Measurements from ENCODE around the gene TNNC1. TPM values are rescaled to one million over a fixed set of nuclear protein-coding genes. Genes with fewer than 3 reads are reported as not detected.

The TNNC1 gene
- total RNA-seq, 8 experiments from 2014 or later, result 0.54 to 22.5 (median 1.2) TPM

- in situ Hi-C loops (cut with MboI; ENCODE audit: low pct_unique_long_range_greater_than_20kb in 2 of 9, low sequenced_read_pairs in 9 of 9, unreplicated experiment in 9 of 9), result no loop called here
- Histone ChIP-seq H3K4me3 (no peak overlapping the region), H3K27ac (no peak overlapping the region), H3K4me1 (replicated peaks in 1 of 2) (no peaks in the 10 kb centered on the region)
- WGBS, 10 experiments, result 50 to 100% (median 100%) methylated on average over 1 to 8 of the region's 22 CpGs; no CpG with 5 or more reads in 1 of the 10 experiments
- no peak for ATAC-seq (replicated peaks in 6 of 8)
Measured at GRCh38 chr3:52490035-52490938, 36.4 kb upstream of the TNNC1 start.

- WGBS, 10 experiments, result 89 to 98% methylated on average over 8 of the region's 18 CpGs; no CpG with 5 or more reads in 8 of the 10 experiments
- no peak overlapping the region for H3K27ac ChIP-seq
- in situ Hi-C loops (cut with MboI; ENCODE audit: low pct_unique_long_range_greater_than_20kb in 2 of 9, low sequenced_read_pairs in 9 of 9, unreplicated experiment in 9 of 9), result no loop called here
Measured at GRCh38 chr3:52489453-52489852, 35.6 kb upstream of the TNNC1 start.

GRCh38 chr3:52488746-52489145, 34.9 kb upstream of the TNNC1 start:
- no peak for ATAC-seq (replicated peaks in 6 of 8)
- WGBS, 10 experiments, result 89% methylated on average over 1 of the region's 3 CpGs; no CpG with 5 or more reads in 9 of the 10 experiments
- in situ Hi-C loops (cut with MboI; ENCODE audit: low pct_unique_long_range_greater_than_20kb in 2 of 9, low sequenced_read_pairs in 9 of 9, unreplicated experiment in 9 of 9), result no loop called here
- Histone ChIP-seq H3K27ac (no peak overlapping the region), H3K4me3 (no peak overlapping the region), H3K4me1 (replicated peaks in 1 of 2) (peaks cover 4 to 14% of the 10 kb centered on the region in 2 donors)

More at GRCh38 chr3:52489453-52489852, 35.6 kb upstream of the TNNC1 start:
- Histone ChIP-seq H3K4me1 (replicated peaks in 1 of 2) (peaks cover 0 to 7% of the 10 kb centered on the region in 2 donors), H3K4me3 (no peak overlapping the region)
- no peak for ATAC-seq (replicated peaks in 6 of 8)

GRCh38 chr3:52487788-52488691, 34.2 kb upstream of the TNNC1 start:
- H3K4me3 ChIP-seq, result no peak overlapping the region
- WGBS, 10 experiments, result 96 to 100% (median 98%) methylated on average over 3 to 31 of the region's 59 CpGs; no CpG with 5 or more reads in 6 of the 10 experiments
- in situ Hi-C loops (cut with MboI; ENCODE audit: low pct_unique_long_range_greater_than_20kb in 2 of 9, low sequenced_read_pairs in 9 of 9, unreplicated experiment in 9 of 9), result no loop called here
- peak in 3 of 8 experiments; percentile 4 to 13 (median 9) for ATAC-seq (replicated peaks in 6 of 8)
- no peak overlapping the region for H3K27ac ChIP-seq
- peaks cover 9 to 21% of the 10 kb centered on the region in 2 donors for H3K4me1 ChIP-seq (replicated peaks in 1 of 2)

- Histone ChIP-seq H3K4me1 (replicated peaks in 1 of 2) (peaks cover 9 to 23% of the 10 kb centered on the region in 2 donors), H3K27ac (no peak overlapping the region), H3K4me3 (no peak overlapping the region)
- ATAC-seq (replicated peaks in 6 of 8), result peak in 3 of 8 experiments; percentile 7 to 13 (median 12)
- WGBS, 10 experiments, result 67 to 100% (median 100%) methylated on average over 1 to 4 of the region's 31 CpGs; no CpG with 5 or more reads in 6 of the 10 experiments
- in situ Hi-C loops (cut with MboI; ENCODE audit: low pct_unique_long_range_greater_than_20kb in 2 of 9, low sequenced_read_pairs in 9 of 9, unreplicated experiment in 9 of 9), result no loop called here
Measured at GRCh38 chr3:52487050-52487787, 33.4 kb upstream of the TNNC1 start.

GRCh38 chr3:52484680-52485461, 31.0 kb upstream of the TNNC1 start:
- WGBS, 10 experiments, result 60 to 100% (median 85%) methylated on average over 1 to 4 of the region's 10 CpGs; no CpG with 5 or more reads in 5 of the 10 experiments
- no peak overlapping the region for H3K27ac ChIP-seq

DNA sequence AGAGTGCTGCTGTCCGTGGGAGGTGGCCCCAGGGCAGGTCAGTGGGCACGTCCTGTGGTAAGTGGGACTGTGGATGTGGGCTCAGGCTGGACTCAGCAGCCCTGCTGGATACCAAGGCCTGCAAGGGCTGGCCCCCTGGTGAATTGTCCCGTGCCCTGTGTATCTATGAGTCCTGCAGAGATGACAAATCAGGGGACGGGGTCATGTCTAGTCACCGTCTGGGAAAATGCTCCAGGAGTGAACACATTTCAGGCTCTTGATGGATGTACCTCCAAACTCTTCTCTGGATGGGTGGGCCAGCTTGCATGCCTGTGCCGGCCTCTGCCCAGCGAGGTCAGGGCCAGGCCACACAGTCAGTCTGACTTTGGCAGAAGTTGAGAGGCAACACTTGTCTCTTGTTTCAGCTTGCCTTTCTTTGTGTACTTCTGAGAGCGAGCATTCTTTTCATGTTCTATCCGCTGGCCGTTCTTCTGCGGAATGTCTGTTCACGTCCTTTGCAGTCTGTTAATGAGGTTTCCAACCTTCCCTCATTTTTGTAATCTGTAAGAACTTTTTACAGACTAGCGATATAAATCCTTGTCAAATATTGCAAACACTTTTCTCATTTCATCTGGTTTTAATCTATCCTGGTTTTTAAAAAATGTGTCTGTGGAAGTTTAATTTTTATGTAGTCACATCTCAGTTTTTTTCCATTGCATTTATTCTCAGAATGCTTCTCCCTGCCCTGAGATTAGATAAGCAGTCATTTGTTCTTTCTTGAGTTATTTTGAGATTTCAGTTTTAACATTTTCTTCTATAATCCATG, 29.9 kb upstream of the TNNC1 start:
- H3K27ac ChIP-seq, result peak overlapping the region in 1 of 2 donors; percentile 15

More at GRCh38 chr3:52484680-52485461, 31.0 kb upstream of the TNNC1 start:
- in situ Hi-C loops (cut with MboI; ENCODE audit: low pct_unique_long_range_greater_than_20kb in 2 of 9, low sequenced_read_pairs in 9 of 9, unreplicated experiment in 9 of 9), result no loop called here
- Histone ChIP-seq H3K4me1 (replicated peaks in 1 of 2) (peaks cover 9 to 23% of the 10 kb centered on the region in 2 donors), H3K4me3 (no peak overlapping the region)
- ATAC-seq (replicated peaks in 6 of 8), result peak in 1 of 8 experiments; percentile 71

GRCh38 chr3:52483081-52483480, 29.2 kb upstream of the TNNC1 start:
- Histone ChIP-seq H3K4me3 (no peak overlapping the region), H3K4me1 (replicated peaks in 1 of 2) (peaks cover 9 to 23% of the 10 kb centered on the region in 2 donors), H3K27ac (no peak overlapping the region)
- peak in 4 of 8 experiments; percentile 1 to 6 (median 4) for ATAC-seq (replicated peaks in 6 of 8)
- in situ Hi-C loops (cut with MboI; ENCODE audit: low pct_unique_long_range_greater_than_20kb in 2 of 9, low sequenced_read_pairs in 9 of 9, unreplicated experiment in 9 of 9), result no loop called here
- WGBS, 10 experiments, result 66 to 100% (median 90%) methylated on average over 1 to 7 of the region's 14 CpGs; no CpG with 5 or more reads in 5 of the 10 experiments

More for the DNA sequence above, 29.9 kb upstream of the TNNC1 start:
- H3K4me1 ChIP-seq (replicated peaks in 1 of 2), result peaks cover 9 to 23% of the 10 kb centered on the region in 2 donors
- in situ Hi-C loops (cut with MboI; ENCODE audit: low pct_unique_long_range_greater_than_20kb in 2 of 9, low sequenced_read_pairs in 9 of 9, unreplicated experiment in 9 of 9), result no loop called here
- no peak overlapping the region for H3K4me3 ChIP-seq
- WGBS, 10 experiments, result 0 to 78% (median 48%) methylated on average over 1 to 9 of the region's 13 CpGs
- peak in 7 of 8 experiments; percentile 10 to 66 (median 34) for ATAC-seq (replicated peaks in 6 of 8)

- no peak overlapping the region for H3K27ac ChIP-seq
- peaks cover 9 to 23% of the 10 kb centered on the region in 2 donors for H3K4me1 ChIP-seq (replicated peaks in 1 of 2)
- no peak for ATAC-seq (replicated peaks in 6 of 8)
- in situ Hi-C loops (cut with MboI; ENCODE audit: low pct_unique_long_range_greater_than_20kb in 2 of 9, low sequenced_read_pairs in 9 of 9, unreplicated experiment in 9 of 9), result no loop called here
- WGBS, 10 experiments, result 80 to 100% (median 94%) methylated on average over 1 to 14 of the region's 23 CpGs; no CpG with 5 or more reads in 1 of the 10 experiments
- H3K4me3 ChIP-seq, result no peak overlapping the region
Measured at GRCh38 chr3:52481819-52482521, 28.1 kb upstream of the TNNC1 start.

- in situ Hi-C loops (cut with MboI; ENCODE audit: low pct_unique_long_range_greater_than_20kb in 2 of 9, low sequenced_read_pairs in 9 of 9, unreplicated experiment in 9 of 9), result no loop called here
- Histone ChIP-seq H3K4me1 (replicated peaks in 1 of 2) (peaks cover 9 to 23% of the 10 kb centered on the region in 2 donors), H3K27ac (no peak overlapping the region), H3K4me3 (no peak overlapping the region)
- peak in 1 of 8 experiments; percentile 21 for ATAC-seq (replicated peaks in 6 of 8)
- 80 to 96% (median 87%) methylated on average over 1 to 5 of the region's 27 CpGs; no CpG with 5 or more reads in 4 of the 10 experiments for WGBS, 10 experiments
Measured at GRCh38 chr3:52480768-52481715, 27.2 kb upstream of the TNNC1 start.
